Right lung (tissue), 5 donors: Measurements from ENCODE around the gene KEAP1. TPM values are rescaled to one million over a fixed set of nuclear protein-coding genes. Genes with fewer than 3 reads are reported as not detected.
"Not testable (repeated sequence)": the region's sequence is repeated elsewhere in the genome, so short reads cannot be mapped to it uniquely, and the experiment has no call there.

Source experiments
- DNase-seq, 2 donors: peaks; one replicate each; pipeline ENCODE4 v3.0.0-alpha.2; 2013
- polyA plus RNA-seq, 5 donors: library from polyadenylated mRNA; unstranded; fragments of 120-200 nt; gene quantifications; one replicate each; pipeline versions ENCODE4 v1.2.1 to v1.2.3, GENCODE V29; 2013; ENCODE audit warnings: inconsistent platforms in 1 of 5, low replicate concordance in 1 of 5; ENCODE audit not compliant: insufficient read length in 5 of 5, insufficient read depth in 1 of 5

KEAP1 gene
- polyA plus RNA-seq, 5 donors: 66.3 to 78.0 (median 76.7) TPM

- DNase-seq: peak; percentile 94 to 96
These were observed 593 bp downstream of the KEAP1 start for GRCh38 chr19:10502524-10503001.

GRCh38 chr19:10501971-10502523 lies 1.1 kb downstream of the KEAP1 start:
- DNase-seq: peak; percentile 48 to 55

GRCh38 chr19:10500247-10500592 lies 2.9 kb downstream of the KEAP1 start:
- no peak for DNase-seq

- DNase-seq: no peak
These were observed 3.5 kb downstream of the KEAP1 start for GRCh38 chr19:10499550-10500246.

GRCh38 chr19:10497371-10497770 lies 5.8 kb downstream of the KEAP1 start:
- DNase-seq: no peak

GRCh38 chr19:10491472-10492047 lies 11.6 kb downstream of the KEAP1 start:
- no peak for DNase-seq

GRCh38 chr19:10486551-10486950 lies 16.6 kb downstream of the KEAP1 start:
- DNase-seq: no peak

- peak; percentile 77 to 78 for DNase-seq
These were observed 24.2 kb downstream of the KEAP1 start for GRCh38 chr19:10478903-10479384.

- DNase-seq: no peak
These were observed 24.7 kb downstream of the KEAP1 start for GRCh38 chr19:10478476-10478875.

- DNase-seq: no peak
These were observed 28.1 kb downstream of the KEAP1 start for GRCh38 chr19:10474962-10475451.

- no peak for DNase-seq
These were observed 30.0 kb downstream of the KEAP1 start for GRCh38 chr19:10473192-10473591.

GRCh38 chr19:10471909-10472308 lies 31.2 kb downstream of the KEAP1 start:
- DNase-seq: no peak

GRCh38 chr19:10468133-10468532 lies 35.0 kb downstream of the KEAP1 start:
- DNase-seq: no peak

GRCh38 chr19:10467104-10467706 lies 36.0 kb downstream of the KEAP1 start:
- no peak for DNase-seq

GRCh38 chr19:10464456-10464855 lies 38.7 kb downstream of the KEAP1 start:
- no peak for DNase-seq

- no peak for DNase-seq
These were observed 40.6 kb downstream of the KEAP1 start for GRCh38 chr19:10462557-10462956.

GRCh38 chr19:10462042-10462441 lies 41.1 kb downstream of the KEAP1 start:
- DNase-seq: not testable (repeated sequence)

- DNase-seq: peak; percentile 68 to 72
These were observed 41.9 kb downstream of the KEAP1 start for GRCh38 chr19:10461047-10461949.

GRCh38 chr19:10460714-10461046 lies 42.5 kb downstream of the KEAP1 start:
- DNase-seq: no peak

- DNase-seq: not testable (repeated sequence)
These were observed 44.4 kb downstream of the KEAP1 start for GRCh38 chr19:10458733-10459132.

GRCh38 chr19:10454267-10454666 lies 48.9 kb downstream of the KEAP1 start:
- no peak for DNase-seq

GRCh38 chr19:10453852-10454251 lies 49.3 kb downstream of the KEAP1 start:
- DNase-seq: no peak
